PC-9 (cell line): ENCODE data around the gene SYCE3. TPM values are rescaled to one million over a fixed set of nuclear protein-coding genes. Genes with fewer than 3 reads are reported as not detected.
A peak's percentile ranks its signal among the peaks of the same experiment; 100 is the strongest.

Experiments used
- BruUV-seq: library from RNA; stranded (reverse); fragments of 400-500 nt; replicated peaks from 2 replicates; lab custom pipeline; 2021; lab: Mats Ljungman, UMichigan
- CTCF ChIA-PET: fragments of 300-600 bp; sonication (Branson Sonifier 250); formaldehyde crosslinking; loops from one replicate; lab custom pipeline; 2022; ENCODE audit warnings: antibody characterized with exemption; lab: Charles Lee
- POLR2A ChIA-PET: fragments of 300-600 bp; sonication (Branson Sonifier 250); formaldehyde crosslinking; loops from one replicate; lab custom pipeline; 2022; ENCODE audit warnings: antibody characterized with exemption; ENCODE audit not compliant: unreplicated experiment; lab: Charles Lee
- DNase-seq, 2 experiments: peaks; one replicate each; pipeline versions ENCODE4 v3.0.0 to v3.0.0-alpha.2; 2015 to 2022; ENCODE audit warnings: mixed read lengths in 1 of 2
- H2AFZ ChIP-seq: fragments of 200-600 bp; sonication (generic); 2 replicates; pipeline ENCODE4 v1.8.1; 2017; ENCODE audit warnings: antibody characterized with exemption
- H3F3A ChIP-seq: fragments of 200-600 bp; sonication (generic); 2 replicates; pipeline ENCODE4 v1.8.1; 2017; ENCODE audit warnings: antibody characterized with exemption, mild to moderate bottlenecking, low read depth; ENCODE audit not compliant: insufficient read depth
- H3K27ac ChIP-seq: fragments of 200-600 bp; sonication (generic); 2 replicates; pipeline ENCODE4 v1.6.1; 2016; ENCODE audit warnings: mixed run types
- H3K27me3 ChIP-seq: fragments of 200-600 bp; sonication (generic); 2 replicates; pipeline ENCODE4 v1.6.1; 2016; ENCODE audit warnings: low read depth, mixed run types; ENCODE audit not compliant: insufficient read depth
- H3K36me3 ChIP-seq: fragments of 200-600 bp; sonication (generic); 2 replicates; pipeline ENCODE4 v1.6.1; 2016; ENCODE audit warnings: low read depth, mixed run types
- H3K4me1 ChIP-seq: fragments of 200-600 bp; sonication (generic); replicated peaks from 2 replicates; pipeline ENCODE4 v1.6.1; 2016; ENCODE audit warnings: mixed run types; ENCODE audit not compliant: insufficient read depth
- H3K4me2 ChIP-seq: fragments of 200-600 bp; sonication (generic); 2 replicates; pipeline ENCODE4 v1.6.1; 2017; ENCODE audit warnings: mixed run types
- H3K4me3 ChIP-seq: fragments of 200-600 bp; sonication (generic); 2 replicates; pipeline ENCODE4 v1.6.1; 2016; ENCODE audit warnings: mixed run types
- H3K79me2 ChIP-seq: fragments of 200-600 bp; sonication (generic); 2 replicates; pipeline ENCODE4 v1.6.1; 2017; ENCODE audit warnings: low read depth, mixed run types
- H3K9me2 ChIP-seq: fragments of 200-600 bp; sonication (generic); 2 replicates; pipeline ENCODE4 v1.8.1; 2017; ENCODE audit warnings: mild to moderate bottlenecking; ENCODE audit not compliant: insufficient read depth
- H3K9me3 ChIP-seq: fragments of 200-600 bp; sonication (generic); 2 replicates; pipeline ENCODE4 v1.8.1; 2016; ENCODE audit warnings: low read depth; ENCODE audit not compliant: insufficient read depth
- H4K20me1 ChIP-seq: fragments of 200-600 bp; sonication (generic); 2 replicates; pipeline ENCODE4 v1.8.1; 2017; ENCODE audit not compliant: insufficient read depth
- CTCF ChIP-seq: fragments of 200-600 bp; sonication (generic); conservative IDR thresholded peaks from 2 replicates; pipeline ENCODE4 v1.6.1; 2017; ENCODE audit warnings: mixed run types, antibody characterized with exemption, mild to moderate bottlenecking, moderate library complexity
- EZH2 ChIP-seq: fragments of 200-600 bp; sonication (generic); IDR thresholded peaks from 2 replicates; pipeline ENCODE4 v1.8.0; 2017; ENCODE audit warnings: antibody characterized with exemption, low read depth
- intact Hi-C: fragments of 100-400 bp; cut with micrococcal nuclease; formaldehyde crosslinking; loops from one replicate; pipeline ENCODE4 v1.10.0; 2022; ENCODE audit not compliant: unreplicated experiment
- total RNA-seq: library from RNA; stranded (reverse); gene quantifications from 2 replicates; pipeline ENCODE4 v1.2.3, GENCODE V29; 2021

SYCE3 gene
- total RNA-seq, 1 experiment from 2014 or later: not detected

DNA sequence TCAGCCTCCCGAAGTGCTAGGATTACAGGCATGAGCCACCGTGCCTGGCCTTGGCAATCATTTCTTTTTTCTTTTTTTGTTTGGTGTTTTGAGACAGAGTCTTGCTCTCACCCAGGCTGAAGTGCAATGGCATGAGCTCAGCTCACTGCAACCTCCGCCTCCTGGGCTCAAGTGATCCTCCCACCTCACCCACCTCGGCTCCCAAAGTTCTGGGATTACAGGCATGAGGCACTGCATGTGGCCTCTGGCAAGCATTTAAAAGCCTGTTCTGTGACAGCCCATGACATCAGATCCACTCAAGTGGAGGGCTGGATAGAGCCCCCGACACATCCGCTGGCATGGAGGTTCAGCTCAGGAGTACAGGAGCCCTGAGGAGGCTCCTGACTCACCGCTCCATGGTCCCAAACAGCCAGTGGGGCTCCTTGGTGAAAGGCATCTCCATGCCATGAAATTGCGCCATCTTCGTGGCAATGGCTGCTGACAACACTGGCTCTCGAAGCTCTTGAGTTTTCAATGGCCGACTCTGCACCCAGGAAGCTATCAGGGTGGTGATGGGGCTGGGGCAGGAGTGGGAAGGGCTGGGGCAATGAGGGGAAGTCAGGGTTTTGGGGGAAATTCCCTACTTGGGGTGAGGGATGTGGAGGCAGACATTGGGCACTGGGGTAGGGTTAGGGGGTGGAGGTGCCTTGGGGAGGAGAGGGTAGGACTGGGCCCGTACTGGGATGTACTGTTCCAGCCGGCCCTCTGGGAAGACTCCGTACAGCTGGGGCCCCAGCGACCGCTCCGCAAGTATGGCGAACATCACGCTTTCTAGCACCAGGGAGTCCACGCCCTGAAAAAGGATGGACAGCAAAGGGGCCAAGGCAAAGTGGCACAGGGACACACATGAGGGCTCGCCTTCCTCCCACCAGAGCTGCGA, 18.6 kb upstream of the SYCE3 start:
- ChIA-PET CTCF (no interaction called here), POLR2A (interaction anchor here (0.5 to 1.2 kb wide), 2 partner anchors 18 to 73 kb away, joined by 3 to 7 read pairs; partner anchors contain the start of genes NCAPH2 and SYCE3)
- DNase-seq: no peak

GRCh38 chr22:50579752-50580151, 17.0 kb upstream of the SYCE3 start:
- POLR2A ChIA-PET: no interaction called here
- BruUV-seq: no TSS peak
- CTCF ChIA-PET: no interaction called here

More for the DNA sequence above, 18.6 kb upstream of the SYCE3 start:
- peak overlapping the region; percentile 86; the same call in 1 of the 2 replicates for H3K27ac ChIP-seq
- H3K79me2 ChIP-seq: peaks cover 30% of the 10 kb centered on the region
- no peaks in the 10 kb centered on the region for H3K9me2 ChIP-seq
- H3K27me3 ChIP-seq: no peaks in the 10 kb centered on the region
- intact Hi-C loops: loop anchor here (5.0 kb wide), 1 partner anchor 74 kb away; the partner anchor contains the start of genes LMF2 and NCAPH2
- H4K20me1 ChIP-seq: no peaks in the 10 kb centered on the region
- no peaks in the 10 kb centered on the region for H3K9me3 ChIP-seq
- BruUV-seq: TSS peak; percentile 61
- H2AFZ ChIP-seq: no peak overlapping the region; the same call in 1 of the 2 replicates
- H3K4me2 ChIP-seq: peak overlapping the region; percentile 90
- H3K36me3 ChIP-seq: peaks cover 11% of the 10 kb centered on the region; the same call in 1 of the 2 replicates
- peaks cover 15% of the 10 kb centered on the region; the same call in 1 of the 2 replicates for H3F3A ChIP-seq
- TF ChIP-seq EZH2 (no peak), CTCF (no peak)
- H3K4me3 ChIP-seq: peak overlapping the region; percentile 89
- H3K4me1 ChIP-seq: peaks cover 18% of the 10 kb centered on the region

More at GRCh38 chr22:50579752-50580151, 17.0 kb upstream of the SYCE3 start:
- DNase-seq: no peak
- no peaks in the 10 kb centered on the region for H3K9me2 ChIP-seq
- H3K79me2 ChIP-seq: peaks cover 30% of the 10 kb centered on the region
- no peak overlapping the region for H3K4me3 ChIP-seq
- no peaks in the 10 kb centered on the region for H3K27me3 ChIP-seq
- H3K4me1 ChIP-seq: peaks cover 18% of the 10 kb centered on the region
- no peaks in the 10 kb centered on the region for H4K20me1 ChIP-seq
- H3K36me3 ChIP-seq: peaks cover 11% of the 10 kb centered on the region; the same call in 1 of the 2 replicates
- H3K27ac ChIP-seq: no peak overlapping the region
- H3F3A ChIP-seq: peaks cover 14% of the 10 kb centered on the region; the same call in 1 of the 2 replicates
- intact Hi-C loops: loop anchor here (5.0 kb wide), 1 partner anchor 72 kb away; the partner anchor contains the start of genes LMF2 and NCAPH2
- TF ChIP-seq CTCF (no peak), EZH2 (no peak)
- H3K9me3 ChIP-seq: no peaks in the 10 kb centered on the region
- H2AFZ ChIP-seq: no peak overlapping the region
- H3K4me2 ChIP-seq: no peak overlapping the region
